Glomerular visceral epithelial cell (primary cell): ENCODE results near the gene ADGRF4.
A peak's percentile ranks its signal among the peaks of the same experiment; 100 is the strongest.

Experiments used
- DNase-seq: peaks from one replicate; pipeline ENCODE4 v3.0.0-alpha.2; 2016; ENCODE audit errors: extremely low spot score

The ADGRF4 gene

DNA sequence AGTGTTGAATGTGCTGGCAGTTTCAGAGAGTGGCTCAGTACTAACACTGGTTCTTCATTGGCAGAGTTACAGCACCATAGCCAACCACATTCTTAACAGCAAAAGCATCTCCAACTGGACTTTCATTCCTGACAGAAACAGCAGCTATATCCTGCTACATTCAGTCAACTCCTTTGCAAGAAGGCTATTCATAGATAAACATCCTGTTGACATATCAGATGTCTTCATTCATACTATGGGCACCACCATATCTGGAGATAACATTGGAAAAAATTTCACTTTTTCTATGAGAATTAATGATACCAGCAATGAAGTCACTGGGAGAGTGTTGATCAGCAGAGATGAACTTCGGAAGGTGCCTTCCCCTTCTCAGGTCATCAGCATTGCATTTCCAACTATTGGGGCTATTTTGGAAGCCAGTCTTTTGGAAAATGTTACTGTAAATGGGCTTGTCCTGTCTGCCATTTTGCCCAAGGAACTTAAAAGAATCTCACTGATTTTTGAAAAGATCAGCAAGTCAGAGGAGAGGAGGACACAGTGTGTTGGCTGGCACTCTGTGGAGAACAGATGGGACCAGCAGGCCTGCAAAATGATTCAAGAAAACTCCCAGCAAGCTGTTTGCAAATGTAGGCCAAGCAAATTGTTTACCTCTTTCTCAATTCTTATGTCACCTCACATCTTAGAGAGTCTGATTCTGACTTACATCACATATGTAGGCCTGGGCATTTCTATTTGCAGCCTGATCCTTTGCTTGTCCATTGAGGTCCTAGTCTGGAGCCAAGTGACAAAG, 17.0 kb upstream of the ADGRF4 start:
- no peak for DNase-seq

GRCh38 chr6:47686411-47686810, 12.0 kb upstream of the ADGRF4 start:
- DNase-seq: no peak

DNA sequence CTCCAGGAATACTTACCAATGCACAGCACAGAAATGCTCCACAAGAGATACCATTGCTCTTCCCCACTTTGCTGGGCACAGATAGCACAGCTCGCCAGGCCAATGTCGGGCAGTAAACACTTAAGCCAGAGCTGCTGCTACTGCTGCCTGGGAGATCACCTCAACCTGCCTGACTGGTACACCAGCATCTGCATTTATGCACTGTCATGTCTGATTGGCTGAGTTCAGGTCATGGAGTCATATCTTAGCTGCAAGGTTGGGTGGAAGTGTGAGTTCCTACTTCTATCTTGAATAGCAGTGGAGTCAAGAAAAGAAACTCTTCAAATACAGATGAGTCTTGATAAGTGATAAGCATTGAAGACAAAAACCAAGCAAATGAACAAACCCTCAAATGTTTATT, 10.9 kb upstream of the ADGRF4 start:
- DNase-seq: no peak

DNA sequence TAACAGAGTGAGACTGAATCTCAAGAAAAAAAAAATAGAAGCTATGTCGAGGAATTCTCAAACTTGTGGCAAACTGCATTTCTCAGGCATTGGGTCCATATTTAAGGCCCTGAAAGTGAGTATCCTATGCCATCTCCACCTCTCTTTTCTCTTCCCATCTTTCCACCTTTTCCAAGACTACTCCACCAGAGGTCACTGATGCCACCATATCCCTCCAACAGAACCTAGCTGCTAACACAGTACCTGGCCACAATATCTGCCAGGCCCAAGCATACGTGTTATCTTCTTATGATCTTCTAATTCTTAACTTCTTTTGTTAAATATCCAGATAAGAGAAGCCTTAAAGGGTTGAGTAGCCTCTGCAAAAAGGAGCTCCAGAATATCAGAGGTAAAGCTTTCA, 8.2 kb upstream of the ADGRF4 start:
- no peak for DNase-seq

DNA sequence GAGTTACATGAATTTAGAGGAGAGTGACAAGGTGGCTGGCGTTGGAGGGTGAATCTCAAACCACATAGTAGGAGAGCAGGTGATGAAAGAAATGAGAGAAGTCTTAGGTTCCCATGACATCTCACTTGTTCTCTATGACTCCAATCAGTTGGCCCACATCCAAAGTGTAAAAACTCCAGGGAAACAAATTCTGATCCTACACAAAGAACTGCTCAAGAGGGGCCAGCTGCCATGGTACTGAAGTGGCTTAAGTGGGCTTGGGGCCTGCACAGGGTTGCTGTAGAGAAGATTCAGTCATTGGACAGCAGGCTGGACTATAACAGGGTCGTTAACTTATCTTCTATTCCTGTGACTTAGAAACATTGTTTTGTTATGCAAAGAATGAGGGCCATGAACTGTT, 7.6 kb upstream of the ADGRF4 start:
- DNase-seq: no peak

- no peak for DNase-seq
Measured at GRCh38 chr6:47697925-47698324, 455 bp upstream of the ADGRF4 start.

GRCh38 chr6:47700053-47700452, 1.7 kb downstream of the ADGRF4 start:
- peak; percentile 61 for DNase-seq

GRCh38 chr6:47700596-47700995, 2.2 kb downstream of the ADGRF4 start:
- no peak for DNase-seq

- DNase-seq: peak; percentile 6
Measured at GRCh38 chr6:47701363-47701762, 3.0 kb downstream of the ADGRF4 start.

DNA sequence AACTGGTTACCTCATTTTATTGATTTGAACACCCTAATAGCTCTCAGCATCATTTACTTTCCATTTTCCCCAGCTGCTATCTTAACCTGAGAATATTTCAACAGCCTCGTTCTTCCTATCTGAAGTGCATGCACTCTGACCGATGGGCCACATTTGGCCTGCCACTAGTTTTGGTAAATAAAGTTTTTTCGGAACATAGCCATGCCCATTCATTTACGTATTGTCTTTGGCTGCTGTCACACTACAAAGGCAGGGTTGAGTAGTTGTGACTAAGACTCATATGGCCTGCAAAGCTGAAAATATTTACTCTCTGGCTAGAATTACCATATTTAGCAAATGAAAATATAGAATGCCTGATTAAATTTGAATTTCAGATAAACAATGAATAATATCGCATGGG, 10.8 kb downstream of the ADGRF4 start:
- no peak for DNase-seq

GRCh38 chr6:47710295-47710694, 11.9 kb downstream of the ADGRF4 start:
- no peak for DNase-seq

DNA sequence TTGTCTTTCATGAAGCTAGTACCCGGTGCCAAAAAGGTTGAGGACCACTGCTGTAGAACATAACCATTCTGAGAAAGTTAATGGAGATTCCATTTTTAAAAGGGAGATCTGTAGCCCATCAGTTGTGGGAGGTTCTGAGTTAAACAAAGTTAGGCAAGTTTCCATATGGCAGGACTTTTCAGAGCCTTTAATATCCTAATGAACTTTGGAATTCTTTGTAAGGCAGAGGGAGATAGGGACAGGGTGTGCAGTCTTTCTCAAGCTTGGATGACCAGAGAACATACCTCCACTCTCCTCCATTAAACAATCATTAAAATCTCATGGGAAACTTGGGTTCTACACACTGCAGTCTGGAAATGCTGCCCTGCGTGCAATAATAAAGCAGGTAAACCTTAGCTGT, 14.8 kb downstream of the ADGRF4 start:
- no peak for DNase-seq

DNA sequence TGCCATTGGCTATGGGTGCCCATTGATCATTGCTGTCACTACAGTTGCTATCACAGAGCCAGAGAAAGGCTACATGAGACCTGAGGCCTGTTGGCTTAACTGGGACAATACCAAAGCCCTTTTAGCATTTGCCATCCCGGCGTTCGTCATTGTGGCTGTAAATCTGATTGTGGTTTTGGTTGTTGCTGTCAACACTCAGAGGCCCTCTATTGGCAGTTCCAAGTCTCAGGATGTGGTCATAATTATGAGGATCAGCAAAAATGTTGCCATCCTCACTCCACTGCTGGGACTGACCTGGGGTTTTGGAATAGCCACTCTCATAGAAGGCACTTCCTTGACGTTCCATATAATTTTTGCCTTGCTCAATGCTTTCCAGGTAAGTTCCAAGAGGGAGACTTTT, 16.4 kb downstream of the ADGRF4 start:
- no peak for DNase-seq

DNA sequence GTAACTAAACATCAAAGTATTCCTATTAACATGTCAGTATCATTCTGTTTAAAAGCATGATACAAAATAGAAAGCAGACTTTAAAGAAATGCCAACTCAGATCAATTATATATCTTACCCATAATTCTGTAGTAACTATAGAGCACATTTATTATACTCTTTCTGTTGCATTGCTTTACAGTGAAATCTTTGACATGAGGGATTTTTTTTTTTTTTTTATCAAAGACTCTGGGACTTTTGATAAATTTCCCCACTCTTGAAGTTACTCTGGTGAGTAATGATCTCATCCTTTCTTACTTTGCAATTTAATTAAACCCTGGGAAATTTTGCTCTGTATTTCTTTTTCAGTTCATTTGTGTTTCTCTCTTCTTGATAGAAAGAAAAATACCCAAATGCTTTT, 17.4 kb downstream of the ADGRF4 start:
- no peak for DNase-seq

DNA sequence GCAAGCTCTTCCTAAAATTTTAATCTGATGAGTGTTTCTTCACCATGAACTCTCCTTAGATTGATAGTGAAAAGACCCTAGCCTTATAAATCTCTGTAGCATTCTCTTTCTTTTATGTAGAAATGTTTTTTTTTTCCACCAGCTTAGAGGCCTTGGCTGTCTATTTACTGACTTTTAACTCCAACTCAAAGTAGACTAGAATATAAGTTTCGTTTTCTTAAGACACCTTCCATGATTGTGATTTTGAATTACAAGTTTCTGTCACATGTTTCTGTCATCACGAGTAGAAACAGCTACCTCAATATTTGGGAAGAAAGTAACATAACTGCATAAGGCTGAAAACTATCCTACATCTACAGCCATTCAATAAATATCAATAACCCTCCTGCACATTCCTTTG, 17.8 kb downstream of the ADGRF4 start:
- no peak for DNase-seq

DNA sequence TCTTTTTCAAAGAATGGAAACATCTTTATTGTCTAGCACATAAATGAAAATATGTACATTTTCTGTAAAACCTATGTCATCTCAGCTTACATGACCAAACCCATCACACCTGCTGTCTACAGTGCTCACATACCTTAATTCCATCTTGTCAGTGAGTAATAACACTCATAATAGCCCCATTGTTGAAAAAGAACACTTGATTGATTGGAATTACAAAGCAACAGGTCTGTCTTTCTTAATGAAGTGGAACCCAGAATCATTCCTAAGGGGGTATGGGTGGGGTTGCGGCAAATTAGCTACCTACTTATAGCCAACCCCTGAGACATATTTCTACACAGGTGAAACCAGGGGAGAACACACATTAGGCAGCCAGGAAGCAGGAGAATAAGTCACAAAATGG, 20.2 kb downstream of the ADGRF4 start:
- no peak for DNase-seq

DNA sequence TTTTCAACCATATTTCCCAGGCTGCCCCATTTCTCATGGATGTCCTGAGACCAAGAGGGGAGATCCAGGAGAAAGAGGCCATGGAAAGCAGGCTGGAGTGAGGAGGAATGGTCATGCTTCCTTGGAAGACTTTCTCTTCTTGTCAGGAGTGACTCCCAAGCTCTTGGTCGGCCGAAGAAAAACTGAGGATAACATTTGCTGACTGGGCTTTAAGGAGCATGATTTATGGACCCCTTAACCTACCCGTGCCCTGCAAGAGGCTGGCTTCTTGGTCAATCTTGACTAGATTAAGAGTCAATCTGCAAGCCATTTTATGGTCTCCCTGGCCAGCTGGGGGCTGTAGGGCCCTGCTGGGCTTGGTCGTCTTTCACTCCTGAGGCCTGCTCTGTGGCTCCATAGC, 22.8 kb downstream of the ADGRF4 start:
- no peak for DNase-seq

- no peak for DNase-seq
Measured at GRCh38 chr6:47722194-47722593, 23.8 kb downstream of the ADGRF4 start.

DNA sequence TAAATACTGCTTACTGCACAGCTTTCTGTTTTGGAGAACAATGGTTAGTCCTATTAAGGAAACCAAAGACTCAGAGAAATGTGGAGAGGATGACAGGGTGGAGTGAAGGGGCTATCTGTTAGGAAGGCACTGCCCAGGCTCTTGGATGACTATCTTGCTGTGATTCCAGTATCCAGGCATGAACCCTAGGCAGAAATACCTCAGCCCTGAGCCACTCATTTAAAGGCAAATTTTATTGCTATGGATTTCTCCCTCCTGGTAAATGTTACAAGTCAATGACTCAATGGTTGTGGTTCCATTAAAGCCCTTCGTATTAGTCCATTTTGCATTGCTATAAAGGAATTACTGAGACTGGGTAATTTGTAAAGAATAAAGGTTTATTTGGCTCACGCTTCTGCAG, 25.9 kb downstream of the ADGRF4 start:
- DNase-seq: no peak

- no peak for DNase-seq
Measured at GRCh38 chr6:47727391-47727790, 29.0 kb downstream of the ADGRF4 start.

DNA sequence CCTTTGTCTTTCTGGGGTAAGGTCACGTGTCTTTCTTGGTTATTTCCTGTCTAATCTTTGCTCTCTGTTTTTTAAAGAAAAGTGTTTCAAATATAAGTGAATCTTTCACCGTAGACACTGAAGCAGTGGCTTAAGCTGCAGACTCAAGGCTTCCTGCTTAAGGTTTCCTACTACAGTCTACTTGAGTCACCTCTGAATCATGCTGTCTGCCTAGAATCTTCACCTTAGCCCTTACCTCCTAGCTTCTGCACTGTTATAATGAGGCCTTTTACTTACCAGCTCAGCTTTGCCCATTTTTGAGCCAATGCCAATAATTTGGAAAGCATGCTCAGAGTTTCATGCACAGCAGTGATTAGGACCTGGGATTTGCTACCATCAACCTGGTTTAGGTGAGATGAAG, 30.6 kb downstream of the ADGRF4 start:
- DNase-seq: peak; percentile 62

DNA sequence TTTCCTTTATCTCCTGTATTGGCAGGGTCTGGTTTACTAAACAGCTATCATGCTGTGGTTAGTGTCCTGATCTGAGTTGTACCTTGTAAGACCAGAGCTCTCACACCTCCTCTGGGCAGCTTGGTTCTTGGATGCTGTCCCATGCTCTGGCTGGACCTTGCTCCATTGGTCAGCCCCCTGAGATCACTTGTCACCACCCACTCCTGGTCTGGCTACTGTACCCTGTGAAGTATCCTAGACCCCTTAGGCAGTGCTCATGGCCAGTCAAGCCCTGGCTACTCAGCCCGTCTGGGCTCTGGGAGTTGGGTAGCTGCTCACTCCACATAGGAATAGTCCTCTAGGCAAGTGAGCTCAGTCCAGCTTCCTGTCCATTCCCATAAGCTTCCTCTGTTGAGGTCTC, 31.1 kb downstream of the ADGRF4 start:
- no peak for DNase-seq

GRCh38 chr6:47733879-47734558, 35.6 kb downstream of the ADGRF4 start:
- DNase-seq: peak; percentile 33
